ENCODE results near the gene WHRN.

Gene WHRN

GRCh38 chr9:114470581-114470980, 34.7 kb downstream of the WHRN start:
- DNase-seq (ENCODE audit: low read depth) = no peak

- DNase-seq (ENCODE audit: low read depth) = no peak
Observed at GRCh38 chr9:114470121-114470520, 35.2 kb downstream of the WHRN start.

GRCh38 chr9:114469091-114469853, 36.0 kb downstream of the WHRN start:
- DNase-seq (ENCODE audit: low read depth) = no peak

- DNase-seq (ENCODE audit: low read depth) = no peak
Observed at GRCh38 chr9:114467910-114468309, 37.4 kb downstream of the WHRN start.

- DNase-seq (ENCODE audit: low read depth) = no peak
Observed at GRCh38 chr9:114467226-114467750, 38.0 kb downstream of the WHRN start.

- no peak for DNase-seq (ENCODE audit: low read depth)
Observed at GRCh38 chr9:114465906-114466900, 39.1 kb downstream of the WHRN start.

GRCh38 chr9:114465417-114465816, 39.9 kb downstream of the WHRN start:
- DNase-seq (ENCODE audit: low read depth) = no peak

GRCh38 chr9:114464281-114465051, 40.8 kb downstream of the WHRN start:
- no peak for DNase-seq (ENCODE audit: low read depth)

GRCh38 chr9:114462791-114463190, 42.5 kb downstream of the WHRN start:
- no peak for DNase-seq (ENCODE audit: low read depth)

- no peak for DNase-seq (ENCODE audit: low read depth)
Observed at GRCh38 chr9:114461468-114461867, 43.8 kb downstream of the WHRN start.

- no peak for DNase-seq (ENCODE audit: low read depth)
Observed at GRCh38 chr9:114460513-114461199, 44.6 kb downstream of the WHRN start.

- DNase-seq (ENCODE audit: low read depth) = no peak
Observed at GRCh38 chr9:114459464-114459863, 45.8 kb downstream of the WHRN start.

GRCh38 chr9:114456929-114457328, 48.3 kb downstream of the WHRN start:
- DNase-seq (ENCODE audit: low read depth) = no peak

- no peak for DNase-seq (ENCODE audit: low read depth)
Observed at GRCh38 chr9:114454652-114455051, 50.6 kb downstream of the WHRN start.

- no peak for DNase-seq (ENCODE audit: low read depth)
Observed at GRCh38 chr9:114452219-114453165, 52.8 kb downstream of the WHRN start.

- DNase-seq (ENCODE audit: low read depth) = no peak
Observed at GRCh38 chr9:114451707-114452031, 53.6 kb downstream of the WHRN start.

GRCh38 chr9:114450833-114451706, 54.2 kb downstream of the WHRN start:
- DNase-seq (ENCODE audit: low read depth) = no peak

- no peak for DNase-seq (ENCODE audit: low read depth)
Observed at GRCh38 chr9:114450181-114450580, 55.1 kb downstream of the WHRN start.

- DNase-seq (ENCODE audit: low read depth) = no peak
Observed at GRCh38 chr9:114449236-114449635, 56.0 kb downstream of the WHRN start.
